G401.6 (cell line): ENCODE results near the gene KIAA1217.

Experiments used
- FAIRE-seq: peaks from 2 replicates; lab custom pipeline; 2012; peaks lifted over from hg19 to GRCh38; lab: Jason Lieb, UNC

The KIAA1217 gene

GRCh38 chr10:24448351-24448999, 239.5 kb downstream of the KIAA1217 start:
- no peak for FAIRE-seq

- FAIRE-seq, result no peak
Measured at GRCh38 chr10:24449321-24449740, 240.4 kb downstream of the KIAA1217 start.

GRCh38 chr10:24449769-24450310, 240.9 kb downstream of the KIAA1217 start:
- FAIRE-seq, result no peak

GRCh38 chr10:24451325-24451820, 242.4 kb downstream of the KIAA1217 start:
- FAIRE-seq, result no peak

- no peak for FAIRE-seq
Measured at GRCh38 chr10:24452030-24452429, 243.1 kb downstream of the KIAA1217 start.

- no peak for FAIRE-seq
Measured at GRCh38 chr10:24453404-24453830, 244.5 kb downstream of the KIAA1217 start.

GRCh38 chr10:24453973-24454372, 245.0 kb downstream of the KIAA1217 start:
- no peak for FAIRE-seq

- no peak for FAIRE-seq
Measured at GRCh38 chr10:24455447-24455846, 246.5 kb downstream of the KIAA1217 start.

- FAIRE-seq, result no peak
Measured at GRCh38 chr10:24456322-24456721, 247.4 kb downstream of the KIAA1217 start.

- no peak for FAIRE-seq
Measured at GRCh38 chr10:24457661-24458318, 248.9 kb downstream of the KIAA1217 start.

- FAIRE-seq, result no peak
Measured at GRCh38 chr10:24459836-24460235, 250.9 kb downstream of the KIAA1217 start.

GRCh38 chr10:24462291-24462813, 253.4 kb downstream of the KIAA1217 start:
- no peak for FAIRE-seq

- no peak for FAIRE-seq
Measured at GRCh38 chr10:24462889-24463552, 254.1 kb downstream of the KIAA1217 start.

- FAIRE-seq, result no peak
Measured at GRCh38 chr10:24463611-24464426, 254.9 kb downstream of the KIAA1217 start.

GRCh38 chr10:24465124-24465874, 256.4 kb downstream of the KIAA1217 start:
- no peak for FAIRE-seq

- no peak for FAIRE-seq
Measured at GRCh38 chr10:24465891-24466818, 257.2 kb downstream of the KIAA1217 start.

GRCh38 chr10:24467136-24467535, 258.2 kb downstream of the KIAA1217 start:
- no peak for FAIRE-seq

- FAIRE-seq, result no peak
Measured at GRCh38 chr10:24467605-24468004, 258.7 kb downstream of the KIAA1217 start.

- no peak for FAIRE-seq
Measured at GRCh38 chr10:24468281-24468751, 259.4 kb downstream of the KIAA1217 start.

GRCh38 chr10:24469993-24470392, 261.1 kb downstream of the KIAA1217 start:
- FAIRE-seq, result no peak
